ENCODE measurements around the gene RMDN3. TPM values are rescaled to one million over a fixed set of nuclear protein-coding genes. Genes with fewer than 3 reads are reported as not detected.

The RMDN3 gene
- total and polyA plus RNA-seq, 2 of the 13 experiments (the other 11 are each of a cell fraction or from before 2014, with no cell fraction given), result 16.8 to 19.5 TPM

DNA sequence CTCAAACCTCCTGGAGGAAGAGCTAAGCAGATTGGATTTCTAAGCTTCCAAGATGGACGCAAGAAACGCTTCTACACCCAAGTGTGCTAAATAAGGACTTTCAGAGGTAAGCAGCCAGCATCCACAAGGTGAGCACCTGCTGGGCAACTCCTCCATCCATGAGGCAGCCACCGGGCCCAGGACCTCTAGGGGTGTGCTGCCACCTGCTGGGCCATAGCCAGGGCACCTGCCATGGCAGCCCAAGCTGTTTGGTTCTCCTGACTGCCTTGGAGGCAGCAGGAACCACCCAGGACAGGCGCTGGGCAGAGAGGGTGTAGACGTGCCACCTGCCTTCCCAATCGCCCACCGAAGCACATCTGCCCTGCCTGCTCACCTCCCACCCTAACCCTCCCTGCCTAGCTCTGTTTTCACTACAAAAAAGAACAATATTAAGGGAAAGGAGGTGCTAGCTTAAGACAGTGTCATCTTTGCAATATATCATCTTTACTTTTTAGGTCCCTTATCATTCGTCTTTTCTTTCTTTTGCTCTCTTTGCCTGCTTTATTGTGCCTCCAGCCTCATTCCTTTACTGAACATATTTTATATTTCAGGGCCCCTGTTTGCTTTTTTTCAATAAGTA is 27.7 kb upstream of the RMDN3 start (continued):
- TF ChIP-seq ARID4A (CRISPR knock-in tag; IDR thresholded peaks at IDR 0.05; ENCODE audit: borderline replicate concordance), result peak; percentile 32; the same call in 1 of the 2 replicates
- no peak for TF ChIP-seq ZNF44 (CRISPR knock-in tag; IDR thresholded peaks at IDR 0.05)
- TF ChIP-seq ZNF432 (CRISPR knock-in tag; IDR thresholded peaks at IDR 0.05; ENCODE audit: borderline replicate concordance), result no peak
- TF ChIP-seq ZNF558 (CRISPR knock-in tag; IDR thresholded peaks at IDR 0.05; ENCODE audit: borderline replicate concordance), result no peak
- TF ChIP-seq NCOA1 (CRISPR knock-in tag; IDR thresholded peaks at IDR 0.05), result no peak
- TF ChIP-seq NFE2 (CRISPR knock-in tag; IDR thresholded peaks at IDR 0.05), result no peak
- TF ChIP-seq ZNF720 (CRISPR knock-in tag; IDR thresholded peaks at IDR 0.05), result no peak
- TF ChIP-seq MED8 (CRISPR knock-in tag; IDR thresholded peaks at IDR 0.05; ENCODE audit: insufficient replicate concordance), result no peak
- 0 out of 2 replicates have a peak, but pooled peaks have one; percentile 50 for TF ChIP-seq KDM3A (CRISPR knock-in tag; IDR thresholded peaks at IDR 0.05; ENCODE audit: low read depth)
- TF ChIP-seq TBL1XR1 (IDR thresholded peaks at IDR 0.05; ENCODE audit: borderline replicate concordance, low read length, partially characterized antibody), result no peak
- no peak for TF ChIP-seq ETV6 (CRISPR knock-in tag; conservative IDR thresholded peaks at IDR 0.05)
- no peak for TF ChIP-seq CREB1 (IDR thresholded peaks at IDR 0.05)
- TF ChIP-seq CREB1 (CRISPR knock-in tag; IDR thresholded peaks at IDR 0.05), result no peak
- no peak for TF ChIP-seq ZEB1 (IDR thresholded peaks at IDR 0.05; ENCODE audit: insufficient replicate concordance, low read depth)
- peak in 1 of 2 experiments; percentile 74; a peak in 1 of 4 replicates for TF ChIP-seq KLF16 (CRISPR knock-in tag; IDR thresholded peaks at IDR 0.05)
- TF ChIP-seq FLYWCH1 (CRISPR knock-in tag; IDR thresholded peaks at IDR 0.05), result no peak
- 0 out of 2 replicates have a peak, but pooled peaks have one; percentile 17 for TF ChIP-seq ELF1 (CRISPR knock-in tag; IDR thresholded peaks at IDR 0.05)
- no peak for TF ChIP-seq HMGA1 (CRISPR knock-in tag; conservative IDR thresholded peaks at IDR 0.05)
- no peak for TF ChIP-seq MAFK (conservative IDR thresholded peaks at IDR 0.05 in 1 of 2, IDR thresholded peaks at IDR 0.05 in 1 of 2; ENCODE audit: low read length in 2 of 2)
- peak; percentile 39; the same call in 1 of the 2 replicates for TF ChIP-seq GABPB1 (CRISPR knock-in tag; IDR thresholded peaks at IDR 0.05)
- no peak for TF ChIP-seq THAP7 (CRISPR knock-in tag; IDR thresholded peaks at IDR 0.05)
- TF ChIP-seq ZGPAT (CRISPR knock-in tag; IDR thresholded peaks at IDR 0.05), result peak; percentile 60; the same call in 1 of the 2 replicates
- no peak for TF ChIP-seq ZNF513 (CRISPR knock-in tag; conservative IDR thresholded peaks at IDR 0.05)

All from HepG2 (cell line).